ENCODE results near the gene SPANXN3.
"Not testable (repeated sequence)": the region's sequence is repeated elsewhere in the genome, so short reads cannot be mapped to it uniquely, and the experiment has no call there.

SPANXN3 gene

GRCh38 chrX:143517375-143517774 is at the start of gene SPANXN3:
SPANXN3 (minus strand) TSS chrX:143517475; CDS start chrX:143517391, 84 bp downstream.
- not testable (repeated sequence) for H3K4me3 ChIP-seq (ENCODE audit: low read depth, low read length); DNase-seq (ENCODE audit: low read depth)

- no peak for DNase-seq (ENCODE audit: low read depth)
- TF ChIP-seq POLR2A (IDR thresholded peaks at IDR 0.05; ENCODE audit: extremely low read depth, insufficient read length) (no peak), MAX (IDR thresholded peaks at IDR 0.05; ENCODE audit: low read depth, low read length) (no peak), MYC (IDR thresholded peaks at IDR 0.05; ENCODE audit: low read depth, low read length) (no peak), CTCF (IDR thresholded peaks at IDR 0.05; ENCODE audit: low read depth, low read length) (no peak)
- no peak overlapping the region for H3K4me3 ChIP-seq (ENCODE audit: low read depth, low read length)
These were observed 18.9 kb upstream of the SPANXN3 start for GRCh38 chrX:143536176-143536575.

GRCh38 chrX:143502196-143502595 is 15.1 kb downstream of the SPANXN3 start:
- not testable (repeated sequence) for DNase-seq (ENCODE audit: low read depth); H3K4me3 ChIP-seq (ENCODE audit: low read depth, low read length)

GRCh38 chrX:143500751-143501150 is 16.5 kb downstream of the SPANXN3 start:
- no peak overlapping the region for H3K4me3 ChIP-seq (ENCODE audit: low read depth, low read length)
- TF ChIP-seq MYC (IDR thresholded peaks at IDR 0.05; ENCODE audit: low read depth, low read length), result no peak
- no peak for TF ChIP-seq POLR2A (IDR thresholded peaks at IDR 0.05; ENCODE audit: extremely low read depth, insufficient read length)
- DNase-seq (ENCODE audit: low read depth), result no peak

- no peak overlapping the region for H3K4me3 ChIP-seq (ENCODE audit: low read depth, low read length)
- no peak for DNase-seq (ENCODE audit: low read depth)
- TF ChIP-seq MYC (IDR thresholded peaks at IDR 0.05; ENCODE audit: low read depth, low read length), result no peak
- TF ChIP-seq POLR2A (IDR thresholded peaks at IDR 0.05; ENCODE audit: extremely low read depth, insufficient read length), result no peak
- no peak for TF ChIP-seq CTCF (IDR thresholded peaks at IDR 0.05; ENCODE audit: low read depth, low read length)
- TF ChIP-seq MAX (IDR thresholded peaks at IDR 0.05; ENCODE audit: low read depth, low read length), result no peak
These were observed 31.2 kb downstream of the SPANXN3 start for GRCh38 chrX:143486105-143486504.

- no peak for DNase-seq (ENCODE audit: low read depth)
- H3K4me3 ChIP-seq (ENCODE audit: low read depth, low read length), result no peak overlapping the region
- no peak for TF ChIP-seq MAX (IDR thresholded peaks at IDR 0.05; ENCODE audit: low read depth, low read length)
These were observed 40.5 kb downstream of the SPANXN3 start for GRCh38 chrX:143476751-143477150.

- DNase-seq (ENCODE audit: low read depth), result no peak
These were observed 44.8 kb downstream of the SPANXN3 start for GRCh38 chrX:143472347-143472938.

More at GRCh38 chrX:143472347-143472938, 44.8 kb downstream of the SPANXN3 start:
- no peak overlapping the region for H3K4me3 ChIP-seq (ENCODE audit: low read depth, low read length)
- no peak for TF ChIP-seq MYC (IDR thresholded peaks at IDR 0.05; ENCODE audit: low read depth, low read length)
- TF ChIP-seq POLR2A (IDR thresholded peaks at IDR 0.05; ENCODE audit: extremely low read depth, insufficient read length), result no peak
- TF ChIP-seq MAX (IDR thresholded peaks at IDR 0.05; ENCODE audit: low read depth, low read length), result no peak
- no peak for TF ChIP-seq CTCF (IDR thresholded peaks at IDR 0.05; ENCODE audit: low read depth, low read length)

All from NB4 (cell line).